HFF-Myc (cell line): ENCODE data around the gene OCLN.

Experiments
- DNase-seq: peaks from one replicate; pipeline ENCODE4 v3.0.0-alpha.2; 2011; ENCODE audit warnings: low read depth; ENCODE audit errors: extremely low read depth
- H3K4me3 ChIP-seq: replicated peaks from 2 replicates; pipeline ENCODE4 v1.5.1; 2011; ENCODE audit warnings: low read depth, mild to moderate bottlenecking, control low read depth, low read length
- TF ChIP-seq, protein P1 (sequence below): IDR thresholded peaks from 2 replicates; pipeline ENCODE4 v1.5.1; 2012; ENCODE audit warnings: mild to moderate bottlenecking, low read depth, low read length, control low read depth; ENCODE audit errors: missing control alignments

Gene OCLN

GRCh38 chr5:69517763-69518212 is 25.2 kb downstream of the OCLN start:
- DNase-seq, result no peak
- TF ChIP-seq, protein P1, sequence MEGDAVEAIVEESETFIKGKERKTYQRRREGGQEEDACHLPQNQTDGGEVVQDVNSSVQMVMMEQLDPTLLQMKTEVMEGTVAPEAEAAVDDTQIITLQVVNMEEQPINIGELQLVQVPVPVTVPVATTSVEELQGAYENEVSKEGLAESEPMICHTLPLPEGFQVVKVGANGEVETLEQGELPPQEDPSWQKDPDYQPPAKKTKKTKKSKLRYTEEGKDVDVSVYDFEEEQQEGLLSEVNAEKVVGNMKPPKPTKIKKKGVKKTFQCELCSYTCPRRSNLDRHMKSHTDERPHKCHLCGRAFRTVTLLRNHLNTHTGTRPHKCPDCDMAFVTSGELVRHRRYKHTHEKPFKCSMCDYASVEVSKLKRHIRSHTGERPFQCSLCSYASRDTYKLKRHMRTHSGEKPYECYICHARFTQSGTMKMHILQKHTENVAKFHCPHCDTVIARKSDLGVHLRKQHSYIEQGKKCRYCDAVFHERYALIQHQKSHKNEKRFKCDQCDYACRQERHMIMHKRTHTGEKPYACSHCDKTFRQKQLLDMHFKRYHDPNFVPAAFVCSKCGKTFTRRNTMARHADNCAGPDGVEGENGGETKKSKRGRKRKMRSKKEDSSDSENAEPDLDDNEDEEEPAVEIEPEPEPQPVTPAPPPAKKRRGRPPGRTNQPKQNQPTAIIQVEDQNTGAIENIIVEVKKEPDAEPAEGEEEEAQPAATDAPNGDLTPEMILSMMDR, result no peak
- H3K4me3 ChIP-seq, result no peak overlapping the region

DNA sequence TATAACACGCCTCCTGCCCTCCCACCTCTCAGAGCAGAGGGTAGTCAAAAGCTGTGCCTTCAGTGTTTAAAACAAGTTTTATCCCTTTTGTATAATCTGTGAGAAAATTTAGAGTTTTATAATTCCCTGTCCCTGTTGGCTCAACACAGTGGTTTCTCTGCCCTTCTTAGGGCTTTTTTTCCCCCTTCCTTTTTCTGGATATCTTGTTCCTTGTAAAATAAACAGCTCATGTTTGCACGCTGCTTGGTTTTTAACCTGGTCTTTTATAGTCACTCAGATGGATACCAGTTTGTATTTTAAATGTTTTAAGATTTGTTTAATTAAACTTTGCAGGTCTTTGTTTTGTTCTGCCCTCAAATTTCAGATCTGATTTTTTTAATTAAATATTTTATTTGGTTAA is 26.7 kb downstream of the OCLN start:
- no peak for DNase-seq
- TF ChIP-seq, protein P1, result no peak

GRCh38 chr5:69522035-69522434 is 29.4 kb downstream of the OCLN start:
- no peak for DNase-seq
- TF ChIP-seq, protein P1, result no peak
- H3K4me3 ChIP-seq, result no peak overlapping the region

More for the DNA sequence above, 26.7 kb downstream of the OCLN start:
- H3K4me3 ChIP-seq, result no peak overlapping the region

GRCh38 chr5:69525490-69525889 is 32.9 kb downstream of the OCLN start:
- no peak for DNase-seq
- TF ChIP-seq, protein P1, result no peak

GRCh38 chr5:69526660-69527059 is 34.1 kb downstream of the OCLN start:
- DNase-seq, result no peak
- no peak overlapping the region for H3K4me3 ChIP-seq
- TF ChIP-seq, protein P1, result no peak

More at GRCh38 chr5:69525490-69525889, 32.9 kb downstream of the OCLN start:
- no peak overlapping the region for H3K4me3 ChIP-seq

DNA sequence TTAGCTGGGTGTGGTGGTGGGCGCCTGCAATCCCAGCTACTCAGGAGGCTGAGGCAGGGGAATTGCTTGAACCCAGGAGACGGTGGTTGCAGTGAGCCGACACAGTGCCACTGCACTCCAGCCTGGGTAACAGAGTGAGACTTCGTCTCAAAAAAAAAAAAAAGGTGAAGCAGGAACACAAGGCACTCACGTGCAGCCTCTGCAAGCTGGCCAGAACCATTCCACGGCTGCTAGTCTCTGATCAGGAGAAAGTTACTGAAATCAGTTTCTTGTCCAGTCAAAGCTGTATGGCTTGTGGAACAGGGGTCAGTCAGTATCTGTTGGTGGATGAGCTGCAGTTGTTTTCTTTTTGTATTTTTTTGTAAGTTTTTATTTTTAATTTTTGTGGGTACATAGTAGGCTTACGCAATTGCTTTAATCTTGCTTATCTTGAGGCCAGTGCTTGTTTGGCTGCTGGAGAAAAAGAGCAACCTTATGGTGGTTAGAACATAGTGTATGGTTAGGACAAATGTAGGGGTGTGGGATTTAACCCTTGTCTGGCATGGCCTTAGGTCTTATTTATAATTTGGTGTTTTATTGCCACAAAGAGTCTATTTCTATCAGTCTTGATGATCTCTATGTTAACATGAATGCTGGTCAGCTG is 34.7 kb downstream of the OCLN start:
- no peak overlapping the region for H3K4me3 ChIP-seq
- no peak for DNase-seq
- TF ChIP-seq, protein P1, result no peak

DNA sequence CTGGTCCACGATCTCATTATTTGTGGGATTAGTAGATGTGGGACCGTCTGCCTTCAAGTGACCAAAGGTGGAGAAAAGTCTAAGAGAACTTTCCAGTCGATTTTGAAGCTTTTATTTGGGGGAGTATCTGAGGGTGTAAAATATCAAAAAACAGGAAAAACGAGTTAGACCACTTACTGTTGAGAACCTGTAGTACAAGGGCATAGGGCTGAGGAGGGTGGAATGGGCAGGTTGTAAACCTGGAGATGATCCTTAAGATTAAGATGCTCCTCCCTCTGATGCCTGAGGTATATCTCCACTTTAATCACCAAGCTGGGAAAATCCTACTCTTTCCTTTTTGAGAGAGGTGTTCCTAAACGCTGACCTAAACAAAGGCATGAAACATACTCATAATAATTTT is 35.4 kb downstream of the OCLN start:
- DNase-seq, result no peak
- no peak overlapping the region for H3K4me3 ChIP-seq
- TF ChIP-seq, protein P1, result no peak
